ENCODE measurements around the gene AGAP1.

DNA sequence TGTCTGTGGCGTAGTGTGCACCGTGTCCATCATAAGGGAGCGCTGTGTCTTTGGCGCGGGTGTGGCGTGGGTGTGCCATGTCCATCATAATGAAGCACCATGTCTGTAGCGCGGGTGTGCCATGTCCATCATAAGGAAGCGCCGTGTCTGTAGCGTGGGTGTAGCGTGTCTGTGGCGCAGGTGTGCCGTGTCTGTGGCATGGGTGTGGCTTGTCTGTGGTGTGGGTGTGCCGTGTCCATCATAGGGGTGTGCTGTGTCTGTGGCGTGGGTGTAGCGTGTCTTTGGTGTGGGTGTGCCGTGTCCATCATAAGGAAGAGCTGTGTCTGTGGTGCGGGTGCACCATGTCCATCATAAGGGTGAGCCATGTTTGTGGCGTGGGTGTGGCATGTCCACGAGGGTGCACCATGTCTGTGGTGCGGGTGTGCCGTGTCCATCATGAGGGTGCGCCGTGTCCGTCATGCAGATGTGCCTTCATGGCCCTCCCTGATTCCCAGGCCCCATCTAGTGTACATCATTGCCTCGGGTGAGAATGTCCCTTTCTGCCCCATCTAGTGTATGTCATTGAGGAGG, 399.4 kb downstream of the AGAP1 start:
- TF ChIP-seq POLR2A (IDR thresholded peaks at IDR 0.05) = no peak
- TF ChIP-seq, protein P1, sequence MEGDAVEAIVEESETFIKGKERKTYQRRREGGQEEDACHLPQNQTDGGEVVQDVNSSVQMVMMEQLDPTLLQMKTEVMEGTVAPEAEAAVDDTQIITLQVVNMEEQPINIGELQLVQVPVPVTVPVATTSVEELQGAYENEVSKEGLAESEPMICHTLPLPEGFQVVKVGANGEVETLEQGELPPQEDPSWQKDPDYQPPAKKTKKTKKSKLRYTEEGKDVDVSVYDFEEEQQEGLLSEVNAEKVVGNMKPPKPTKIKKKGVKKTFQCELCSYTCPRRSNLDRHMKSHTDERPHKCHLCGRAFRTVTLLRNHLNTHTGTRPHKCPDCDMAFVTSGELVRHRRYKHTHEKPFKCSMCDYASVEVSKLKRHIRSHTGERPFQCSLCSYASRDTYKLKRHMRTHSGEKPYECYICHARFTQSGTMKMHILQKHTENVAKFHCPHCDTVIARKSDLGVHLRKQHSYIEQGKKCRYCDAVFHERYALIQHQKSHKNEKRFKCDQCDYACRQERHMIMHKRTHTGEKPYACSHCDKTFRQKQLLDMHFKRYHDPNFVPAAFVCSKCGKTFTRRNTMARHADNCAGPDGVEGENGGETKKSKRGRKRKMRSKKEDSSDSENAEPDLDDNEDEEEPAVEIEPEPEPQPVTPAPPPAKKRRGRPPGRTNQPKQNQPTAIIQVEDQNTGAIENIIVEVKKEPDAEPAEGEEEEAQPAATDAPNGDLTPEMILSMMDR (IDR thresholded peaks at IDR 0.05) = no peak

All from heart left ventricle (tissue), 13 donors.